ENCODE results near the gene LLCFC1. TPM values are rescaled to one million over a fixed set of nuclear protein-coding genes. Genes with fewer than 3 reads are reported as not detected.

The LLCFC1 gene
- total and polyA plus RNA-seq, 2 donors from 2014 or later: not detected

DNA sequence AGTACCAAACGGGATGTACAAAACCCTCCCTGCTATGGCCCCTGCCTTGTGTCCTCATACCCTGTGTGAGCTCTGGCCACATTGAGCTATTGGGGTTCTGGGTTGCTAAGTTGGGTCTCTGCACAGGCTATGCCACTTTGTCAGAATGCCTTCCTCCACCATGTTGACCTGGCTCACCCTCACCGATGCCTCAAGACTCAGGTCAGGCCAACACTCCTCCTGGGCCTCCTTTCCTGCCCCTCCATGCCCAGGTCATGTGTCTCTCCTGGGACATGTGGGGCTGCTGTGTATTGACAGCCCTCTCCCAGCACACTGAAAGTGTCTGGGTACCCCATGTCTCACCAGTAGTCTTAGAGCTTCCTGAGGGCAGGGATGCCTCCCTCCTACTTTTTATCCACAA lies 20.4 kb upstream of the LLCFC1 start:
- no peak for DNase-seq
- H3K27me3 ChIP-seq (ENCODE audit: control insufficient read depth, insufficient read depth, low read length): no peaks in the 10 kb centered on the region
- intact Hi-C loops (cut with DNase I): no loop called here
- no peak overlapping the region for H3K9ac ChIP-seq (ENCODE audit: low read length in 3 of 3)
- no peak for FAIRE-seq
- no peaks in the 10 kb centered on the region for H3K9me3 ChIP-seq (ENCODE audit: control insufficient read depth in 2 of 3, insufficient read depth in 1 of 3, low read length in 3 of 3)
- no peak overlapping the region for H3K4me3 ChIP-seq (ENCODE audit: low read length in 3 of 3)
- TF ChIP-seq, protein P1, sequence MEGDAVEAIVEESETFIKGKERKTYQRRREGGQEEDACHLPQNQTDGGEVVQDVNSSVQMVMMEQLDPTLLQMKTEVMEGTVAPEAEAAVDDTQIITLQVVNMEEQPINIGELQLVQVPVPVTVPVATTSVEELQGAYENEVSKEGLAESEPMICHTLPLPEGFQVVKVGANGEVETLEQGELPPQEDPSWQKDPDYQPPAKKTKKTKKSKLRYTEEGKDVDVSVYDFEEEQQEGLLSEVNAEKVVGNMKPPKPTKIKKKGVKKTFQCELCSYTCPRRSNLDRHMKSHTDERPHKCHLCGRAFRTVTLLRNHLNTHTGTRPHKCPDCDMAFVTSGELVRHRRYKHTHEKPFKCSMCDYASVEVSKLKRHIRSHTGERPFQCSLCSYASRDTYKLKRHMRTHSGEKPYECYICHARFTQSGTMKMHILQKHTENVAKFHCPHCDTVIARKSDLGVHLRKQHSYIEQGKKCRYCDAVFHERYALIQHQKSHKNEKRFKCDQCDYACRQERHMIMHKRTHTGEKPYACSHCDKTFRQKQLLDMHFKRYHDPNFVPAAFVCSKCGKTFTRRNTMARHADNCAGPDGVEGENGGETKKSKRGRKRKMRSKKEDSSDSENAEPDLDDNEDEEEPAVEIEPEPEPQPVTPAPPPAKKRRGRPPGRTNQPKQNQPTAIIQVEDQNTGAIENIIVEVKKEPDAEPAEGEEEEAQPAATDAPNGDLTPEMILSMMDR (IDR thresholded peaks at IDR 0.05; ENCODE audit: borderline replicate concordance, extremely low read depth, insufficient read depth): no peak
- no peaks in the 10 kb centered on the region for H3K36me3 ChIP-seq (ENCODE audit: control insufficient read depth in 2 of 3, insufficient read depth in 3 of 3, low read length in 3 of 3)
- H3K4me1 ChIP-seq (ENCODE audit: control insufficient read depth in 2 of 3, insufficient read depth in 2 of 3, low read depth in 1 of 3, low read length in 3 of 3): no peaks in the 10 kb centered on the region
- no peak overlapping the region for H3K27ac ChIP-seq (ENCODE audit: low read depth in 2 of 2, low read length in 2 of 2)

DNA sequence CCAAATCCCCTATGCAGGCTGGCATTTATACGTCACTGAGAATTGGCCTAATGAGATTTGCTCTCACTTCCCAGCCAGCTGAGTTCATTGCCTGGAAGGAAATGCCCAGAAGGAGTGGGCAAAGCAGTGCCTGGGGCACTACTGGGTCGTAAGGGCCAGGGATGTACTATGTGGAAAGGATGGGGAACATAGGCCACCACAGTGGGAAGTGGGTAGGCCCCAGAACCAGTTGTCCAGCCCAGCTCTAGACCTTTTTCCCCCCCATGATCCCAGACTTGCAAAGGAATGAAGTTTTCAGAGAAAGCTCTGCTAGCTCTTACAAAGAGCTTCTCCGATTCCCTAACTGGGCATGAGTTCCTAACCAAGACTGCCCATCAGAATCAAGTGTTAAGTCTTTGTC lies 19.6 kb upstream of the LLCFC1 start:
- Histone ChIP-seq H3K27ac (ENCODE audit: low read depth in 2 of 2, low read length in 2 of 2) (no peak overlapping the region), H3K36me3 (ENCODE audit: control insufficient read depth in 2 of 3, insufficient read depth in 3 of 3, low read length in 3 of 3) (no peaks in the 10 kb centered on the region), H3K4me1 (ENCODE audit: control insufficient read depth in 2 of 3, insufficient read depth in 2 of 3, low read depth in 1 of 3, low read length in 3 of 3) (no peaks in the 10 kb centered on the region), H3K9ac (ENCODE audit: low read length in 3 of 3) (no peak overlapping the region), H3K27me3 (ENCODE audit: control insufficient read depth, insufficient read depth, low read length) (no peaks in the 10 kb centered on the region), H3K4me3 (ENCODE audit: low read length in 3 of 3) (no peak overlapping the region), H3K9me3 (ENCODE audit: control insufficient read depth in 2 of 3, insufficient read depth in 1 of 3, low read length in 3 of 3) (no peaks in the 10 kb centered on the region)
- FAIRE-seq (no peak), DNase-seq (peak in 1 of 5 donors; percentile 32)
- intact Hi-C loops (cut with DNase I): no loop called here
- TF ChIP-seq, protein P1 (IDR thresholded peaks at IDR 0.05; ENCODE audit: borderline replicate concordance, extremely low read depth, insufficient read depth): no peak

DNA sequence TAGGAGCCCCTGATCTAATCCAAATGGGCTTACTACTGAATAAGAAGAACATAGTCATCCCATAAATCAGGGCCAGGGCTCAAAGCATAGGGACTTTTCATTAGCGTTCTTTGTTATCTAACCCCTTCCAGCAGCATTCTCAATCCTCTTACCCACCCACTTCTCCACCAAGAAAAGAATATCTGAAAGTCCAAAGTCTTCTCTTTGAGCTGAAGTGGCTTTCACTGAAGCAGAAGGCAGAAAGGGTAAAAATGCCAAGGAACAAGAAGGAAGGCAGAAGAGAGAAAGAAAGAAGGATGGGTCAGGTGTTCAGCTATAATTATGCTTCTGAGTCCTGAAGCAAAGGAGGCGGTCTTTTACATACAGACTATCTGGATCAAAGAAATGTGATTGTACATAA lies 15.9 kb upstream of the LLCFC1 start:
- H3K4me3 ChIP-seq (ENCODE audit: low read length in 3 of 3): no peak overlapping the region
- H3K36me3 ChIP-seq (ENCODE audit: control insufficient read depth in 2 of 3, insufficient read depth in 3 of 3, low read length in 3 of 3): no peaks in the 10 kb centered on the region
- TF ChIP-seq, protein P1 (IDR thresholded peaks at IDR 0.05; ENCODE audit: borderline replicate concordance, extremely low read depth, insufficient read depth): no peak
- H3K27me3 ChIP-seq (ENCODE audit: control insufficient read depth, insufficient read depth, low read length): no peaks in the 10 kb centered on the region
- no peaks in the 10 kb centered on the region for H3K4me1 ChIP-seq (ENCODE audit: control insufficient read depth in 2 of 3, insufficient read depth in 2 of 3, low read depth in 1 of 3, low read length in 3 of 3)
- no peak for FAIRE-seq
- no peak overlapping the region for H3K27ac ChIP-seq (ENCODE audit: low read depth in 2 of 2, low read length in 2 of 2)
- intact Hi-C loops (cut with DNase I): no loop called here
- no peak for DNase-seq
- no peaks in the 10 kb centered on the region for H3K9me3 ChIP-seq (ENCODE audit: control insufficient read depth in 2 of 3, insufficient read depth in 1 of 3, low read length in 3 of 3)
- H3K9ac ChIP-seq (ENCODE audit: low read length in 3 of 3): no peak overlapping the region

DNA sequence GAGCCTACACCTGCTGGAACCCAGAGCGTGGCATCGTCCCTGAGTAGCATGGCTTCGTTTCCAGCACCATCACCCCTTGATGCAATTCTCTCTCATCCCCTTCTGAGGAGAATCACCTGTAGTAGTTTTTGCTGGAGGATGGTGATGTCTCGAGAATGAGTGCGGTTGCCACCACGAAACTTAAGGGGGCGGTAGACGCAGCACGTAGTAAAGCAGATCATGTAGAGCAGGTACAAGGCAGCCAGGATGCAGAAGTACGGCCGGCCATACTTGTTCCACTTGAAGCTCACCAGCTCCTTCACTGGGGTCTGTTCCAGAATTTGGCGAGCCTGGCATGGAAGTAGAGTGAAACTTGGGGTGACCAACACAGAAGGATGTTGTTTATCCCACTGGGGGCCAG lies 13.9 kb upstream of the LLCFC1 start:
- Histone ChIP-seq H3K4me1 (ENCODE audit: control insufficient read depth in 2 of 3, insufficient read depth in 2 of 3, low read depth in 1 of 3, low read length in 3 of 3) (no peaks in the 10 kb centered on the region), H3K27ac (ENCODE audit: low read depth in 2 of 2, low read length in 2 of 2) (no peak overlapping the region), H3K27me3 (ENCODE audit: control insufficient read depth, insufficient read depth, low read length) (no peaks in the 10 kb centered on the region), H3K9me3 (ENCODE audit: control insufficient read depth in 2 of 3, insufficient read depth in 1 of 3, low read length in 3 of 3) (no peaks in the 10 kb centered on the region), H3K36me3 (ENCODE audit: control insufficient read depth in 2 of 3, insufficient read depth in 3 of 3, low read length in 3 of 3) (no peaks in the 10 kb centered on the region), H3K4me3 (ENCODE audit: low read length in 3 of 3) (no peak overlapping the region), H3K9ac (ENCODE audit: low read length in 3 of 3) (no peak overlapping the region)
- FAIRE-seq (no peak), DNase-seq (no peak)
- TF ChIP-seq, protein P1 (IDR thresholded peaks at IDR 0.05; ENCODE audit: borderline replicate concordance, extremely low read depth, insufficient read depth): no peak
- intact Hi-C loops (cut with DNase I): no loop called here

Data from kidney (tissue), 14 donors.